ENCODE data around the gene CEP112. TPM values are rescaled to one million over a fixed set of nuclear protein-coding genes. Genes with fewer than 3 reads are reported as not detected.
"Not testable (repeated sequence)": the region's sequence is repeated elsewhere in the genome, so short reads cannot be mapped to it uniquely, and the experiment has no call there.

The CEP112 gene
- total and polyA plus RNA-seq, 2 donors, result 4.6 to 8.5 TPM

DNA sequence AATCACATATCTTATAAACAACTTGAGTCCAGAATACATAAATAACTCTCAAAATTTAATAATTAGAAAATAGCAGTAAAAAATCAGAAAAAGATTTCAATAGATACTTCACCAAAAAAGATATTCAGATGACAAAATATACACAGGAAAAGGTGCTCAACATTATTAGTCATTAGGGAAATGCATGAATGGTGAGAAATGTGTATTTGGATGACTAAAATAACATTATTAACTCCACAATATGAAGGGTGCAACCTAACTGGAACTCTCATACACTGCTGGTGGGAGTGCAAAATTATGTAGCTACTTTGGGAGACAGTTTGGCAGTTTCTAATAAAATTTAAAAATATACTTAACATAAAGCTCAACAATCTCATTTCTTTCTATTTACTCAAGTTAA, 368.2 kb downstream of the CEP112 start:
- Histone ChIP-seq H3K4me1 (ENCODE audit: control insufficient read depth in 2 of 2, insufficient read depth in 2 of 2, low read length in 2 of 2) (no peaks in the 10 kb centered on the region), H3K36me3 (ENCODE audit: control insufficient read depth in 2 of 2, insufficient read depth in 2 of 2, low read length in 1 of 2) (no peaks in the 10 kb centered on the region), H3K9me3 (ENCODE audit: control insufficient read depth in 2 of 2, insufficient read depth in 1 of 2, low read length in 1 of 2) (no peaks in the 10 kb centered on the region), H3K4me3 (ENCODE audit: low read length in 2 of 2) (no peak overlapping the region), H3K27ac (ENCODE audit: low read depth in 1 of 2, low read length in 1 of 2) (no peak overlapping the region), H3K27me3 (ENCODE audit: control insufficient read depth in 2 of 2, insufficient read depth in 1 of 2, low read length in 1 of 2) (no peaks in the 10 kb centered on the region)
- no peak for DNase-seq (ENCODE audit: low read depth in 6 of 9, low spot score in 9 of 9)

DNA sequence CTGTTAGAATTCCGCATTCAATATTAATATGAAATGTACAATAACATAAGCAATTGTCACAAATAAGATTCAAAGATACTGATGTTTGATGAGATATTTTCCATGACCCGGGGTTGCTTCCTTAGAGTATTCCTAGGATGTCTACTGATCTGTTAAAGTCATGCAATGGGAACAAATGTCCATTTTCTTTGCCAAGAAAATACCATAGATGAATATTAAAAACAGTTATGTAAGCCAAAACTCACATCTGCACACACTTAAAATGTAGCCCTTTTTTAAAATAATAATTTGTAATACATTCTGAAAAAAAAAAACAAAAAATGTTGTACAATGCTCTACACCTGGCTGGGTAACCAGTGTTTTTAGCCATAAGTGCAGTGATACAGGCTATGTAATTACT, 371.1 kb downstream of the CEP112 start:
- Histone ChIP-seq H3K36me3 (ENCODE audit: control insufficient read depth in 2 of 2, insufficient read depth in 2 of 2, low read length in 1 of 2) (no peaks in the 10 kb centered on the region), H3K9me3 (ENCODE audit: control insufficient read depth in 2 of 2, insufficient read depth in 1 of 2, low read length in 1 of 2) (no peaks in the 10 kb centered on the region), H3K4me1 (ENCODE audit: control insufficient read depth in 2 of 2, insufficient read depth in 2 of 2, low read length in 2 of 2) (no peaks in the 10 kb centered on the region), H3K27ac (ENCODE audit: low read depth in 1 of 2, low read length in 1 of 2) (no peak overlapping the region), H3K4me3 (ENCODE audit: low read length in 2 of 2) (no peak overlapping the region), H3K27me3 (ENCODE audit: control insufficient read depth in 2 of 2, insufficient read depth in 1 of 2, low read length in 1 of 2) (no peaks in the 10 kb centered on the region)
- no peak for DNase-seq (ENCODE audit: low read depth in 6 of 9, low spot score in 9 of 9)
- 95% methylated on average over 2 of the region's 2 CpGs for WGBS

DNA sequence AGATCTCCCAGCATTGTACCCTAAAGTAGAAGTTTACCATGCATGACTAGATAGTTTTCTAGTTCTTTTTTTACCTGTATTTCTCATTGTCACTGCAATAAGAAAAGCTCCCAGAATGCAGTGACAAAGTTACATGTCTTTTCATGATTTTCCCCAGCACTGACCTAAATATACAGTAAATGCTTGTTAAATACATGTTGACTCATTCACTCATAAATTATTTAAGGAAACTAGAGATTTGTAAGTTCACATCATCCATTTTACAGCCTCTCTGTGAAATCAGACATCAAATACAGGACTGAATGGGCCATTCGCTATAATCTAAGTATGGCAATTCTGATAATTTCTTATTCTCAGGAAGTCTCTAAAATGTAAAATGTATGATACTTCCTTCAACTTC, 371.6 kb downstream of the CEP112 start:
- no peaks in the 10 kb centered on the region for H3K9me3 ChIP-seq (ENCODE audit: control insufficient read depth in 2 of 2, insufficient read depth in 1 of 2, low read length in 1 of 2)
- no peak for DNase-seq (ENCODE audit: low read depth in 6 of 9, low spot score in 9 of 9)
- H3K4me1 ChIP-seq (ENCODE audit: control insufficient read depth in 2 of 2, insufficient read depth in 2 of 2, low read length in 2 of 2), result no peaks in the 10 kb centered on the region
- H3K4me3 ChIP-seq (ENCODE audit: low read length in 2 of 2), result no peak overlapping the region
- no peaks in the 10 kb centered on the region for H3K27me3 ChIP-seq (ENCODE audit: control insufficient read depth in 2 of 2, insufficient read depth in 1 of 2, low read length in 1 of 2)
- H3K36me3 ChIP-seq (ENCODE audit: control insufficient read depth in 2 of 2, insufficient read depth in 2 of 2, low read length in 1 of 2), result no peaks in the 10 kb centered on the region
- 99% methylated on average over 1 of the region's 1 CpG for WGBS
- no peak overlapping the region for H3K27ac ChIP-seq (ENCODE audit: low read depth in 1 of 2, low read length in 1 of 2)

DNA sequence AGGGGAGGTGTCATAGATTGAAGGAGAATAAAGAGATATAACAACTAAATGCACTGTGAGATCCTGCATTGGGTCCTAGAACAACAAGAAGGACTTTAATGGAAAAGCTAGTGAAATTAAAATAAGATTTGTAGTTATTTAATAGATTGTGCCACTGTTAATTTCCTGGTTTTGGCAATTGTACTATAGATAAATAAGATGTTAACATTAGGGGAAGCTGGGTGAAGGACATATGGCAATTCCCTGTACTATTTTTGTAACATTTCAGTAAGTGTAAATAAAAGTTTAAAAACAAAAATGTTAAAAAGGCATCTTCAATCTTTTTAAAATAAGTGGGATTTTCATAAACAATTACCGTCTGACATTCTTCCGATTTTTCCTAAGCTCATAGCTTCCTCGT, 372.1 kb downstream of the CEP112 start:
- Histone ChIP-seq H3K9me3 (ENCODE audit: control insufficient read depth in 2 of 2, insufficient read depth in 1 of 2, low read length in 1 of 2) (no peaks in the 10 kb centered on the region), H3K27me3 (ENCODE audit: control insufficient read depth in 2 of 2, insufficient read depth in 1 of 2, low read length in 1 of 2) (no peaks in the 10 kb centered on the region), H3K4me3 (ENCODE audit: low read length in 2 of 2) (no peak overlapping the region), H3K27ac (ENCODE audit: low read depth in 1 of 2, low read length in 1 of 2) (no peak overlapping the region), H3K4me1 (ENCODE audit: control insufficient read depth in 2 of 2, insufficient read depth in 2 of 2, low read length in 2 of 2) (no peaks in the 10 kb centered on the region), H3K36me3 (ENCODE audit: control insufficient read depth in 2 of 2, insufficient read depth in 2 of 2, low read length in 1 of 2) (no peaks in the 10 kb centered on the region)
- no peak for DNase-seq (ENCODE audit: low read depth in 6 of 9, low spot score in 9 of 9)
- 65% methylated on average over 3 of the region's 3 CpGs for WGBS

DNA sequence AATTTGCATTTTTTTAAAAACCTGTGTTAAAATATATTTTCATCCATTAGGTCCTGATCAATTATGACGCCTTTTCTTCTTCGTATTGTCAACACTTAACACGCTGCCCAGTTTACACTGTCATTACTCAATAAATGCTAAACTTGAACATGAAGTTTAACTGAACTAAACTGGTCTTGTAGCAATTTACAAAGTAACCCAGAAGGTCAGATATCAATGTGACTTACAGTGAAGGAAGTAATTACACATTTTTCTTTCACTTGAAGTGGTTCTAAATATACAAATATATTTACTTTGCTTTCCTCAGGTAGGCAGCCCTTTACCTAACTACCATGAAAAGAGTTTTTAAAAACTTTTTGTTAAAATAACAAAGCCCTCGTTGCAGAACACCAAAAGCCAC, 374.0 kb downstream of the CEP112 start:
- H3K36me3 ChIP-seq (ENCODE audit: control insufficient read depth in 2 of 2, insufficient read depth in 2 of 2, low read length in 1 of 2), result no peaks in the 10 kb centered on the region
- DNase-seq (ENCODE audit: low read depth in 6 of 9, low spot score in 9 of 9), result no peak
- no peaks in the 10 kb centered on the region for H3K27me3 ChIP-seq (ENCODE audit: control insufficient read depth in 2 of 2, insufficient read depth in 1 of 2, low read length in 1 of 2)

DNA sequence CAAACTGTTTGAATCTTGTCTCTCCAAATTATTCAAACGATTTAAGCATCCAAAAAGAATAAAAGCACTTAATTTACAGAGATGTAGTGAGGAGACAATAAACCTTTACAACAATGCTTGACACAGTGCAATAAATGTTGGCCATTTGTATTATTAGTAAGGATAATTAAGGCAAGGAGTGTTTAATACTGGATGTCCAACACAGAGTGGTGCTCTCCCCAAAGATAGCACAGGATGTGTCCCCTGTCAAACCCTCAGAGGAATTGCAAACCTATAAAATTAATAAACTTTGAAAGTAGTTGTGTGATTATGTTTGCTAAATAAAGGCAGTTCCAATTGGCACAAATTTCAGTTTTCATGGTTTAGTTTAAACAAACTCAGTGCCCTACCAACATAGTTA, 377.5 kb downstream of the CEP112 start:
- no peak for DNase-seq (ENCODE audit: low read depth in 6 of 9, low spot score in 9 of 9)
- H3K27ac ChIP-seq (ENCODE audit: low read depth in 1 of 2, low read length in 1 of 2), result no peak overlapping the region
- H3K9me3 ChIP-seq (ENCODE audit: control insufficient read depth in 2 of 2, insufficient read depth in 1 of 2, low read length in 1 of 2), result no peaks in the 10 kb centered on the region
- H3K36me3 ChIP-seq (ENCODE audit: control insufficient read depth in 2 of 2, insufficient read depth in 2 of 2, low read length in 1 of 2), result no peaks in the 10 kb centered on the region
- H3K27me3 ChIP-seq (ENCODE audit: control insufficient read depth in 2 of 2, insufficient read depth in 1 of 2, low read length in 1 of 2), result no peaks in the 10 kb centered on the region
- WGBS, result 92% methylated on average over 1 of the region's 1 CpG
- no peaks in the 10 kb centered on the region for H3K4me1 ChIP-seq (ENCODE audit: control insufficient read depth in 2 of 2, insufficient read depth in 2 of 2, low read length in 2 of 2)
- H3K4me3 ChIP-seq (ENCODE audit: low read length in 2 of 2), result no peak overlapping the region

More for the DNA sequence above, 374.0 kb downstream of the CEP112 start:
- Histone ChIP-seq H3K4me1 (ENCODE audit: control insufficient read depth in 2 of 2, insufficient read depth in 2 of 2, low read length in 2 of 2) (no peaks in the 10 kb centered on the region), H3K4me3 (ENCODE audit: low read length in 2 of 2) (no peak overlapping the region), H3K9me3 (ENCODE audit: control insufficient read depth in 2 of 2, insufficient read depth in 1 of 2, low read length in 1 of 2) (no peaks in the 10 kb centered on the region), H3K27ac (ENCODE audit: low read depth in 1 of 2, low read length in 1 of 2) (no peak overlapping the region)
- 97% methylated on average over 4 of the region's 4 CpGs for WGBS

DNA sequence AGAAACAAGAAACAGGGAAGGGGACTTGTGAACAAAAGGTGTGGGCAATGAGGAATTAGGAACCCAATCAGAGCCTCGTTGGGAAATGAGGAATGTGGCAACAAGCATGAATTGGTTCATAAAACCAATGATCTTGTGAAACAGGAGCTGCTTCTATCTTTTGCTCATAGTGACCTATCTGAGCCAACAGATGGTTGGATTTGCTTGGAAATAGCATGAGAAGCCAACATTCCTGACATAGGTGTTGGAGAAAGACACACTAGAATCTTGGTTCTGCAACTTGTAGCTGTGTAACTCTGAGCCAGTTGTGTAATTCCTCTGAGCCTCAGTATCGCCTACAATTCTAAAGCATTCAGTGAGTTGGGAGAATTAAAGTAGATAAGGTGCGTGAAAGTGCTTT, 378.6 kb downstream of the CEP112 start:
- Histone ChIP-seq H3K27me3 (ENCODE audit: control insufficient read depth in 2 of 2, insufficient read depth in 1 of 2, low read length in 1 of 2) (no peaks in the 10 kb centered on the region), H3K9me3 (ENCODE audit: control insufficient read depth in 2 of 2, insufficient read depth in 1 of 2, low read length in 1 of 2) (peaks cover 0 to 1% of the 10 kb centered on the region in 2 donors), H3K4me1 (ENCODE audit: control insufficient read depth in 2 of 2, insufficient read depth in 2 of 2, low read length in 2 of 2) (no peaks in the 10 kb centered on the region), H3K27ac (ENCODE audit: low read depth in 1 of 2, low read length in 1 of 2) (no peak overlapping the region), H3K36me3 (ENCODE audit: control insufficient read depth in 2 of 2, insufficient read depth in 2 of 2, low read length in 1 of 2) (no peaks in the 10 kb centered on the region), H3K4me3 (ENCODE audit: low read length in 2 of 2) (no peak overlapping the region)
- no peak for DNase-seq (ENCODE audit: low read depth in 6 of 9, low spot score in 9 of 9)
- WGBS, result 85% methylated on average over 3 of the region's 3 CpGs

DNA sequence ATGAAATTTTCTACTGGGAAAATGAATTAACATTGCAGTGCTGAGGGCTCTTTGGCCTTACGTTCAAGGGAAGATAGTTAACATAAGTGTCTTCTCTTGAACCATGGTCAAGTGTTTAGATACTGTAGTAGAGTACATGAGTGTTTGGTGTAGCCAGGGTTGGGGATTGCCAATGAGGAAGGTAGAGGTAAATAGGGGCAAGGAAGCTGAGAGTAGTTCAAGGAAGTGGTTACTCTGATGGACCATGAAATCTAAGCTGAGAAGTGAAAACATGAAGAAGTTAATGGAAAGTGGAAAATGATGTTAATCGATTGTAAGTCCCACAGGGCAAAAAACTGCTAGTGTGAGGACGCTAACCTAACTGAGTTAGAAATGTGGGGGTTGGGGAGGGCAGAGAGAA, 380.9 kb downstream of the CEP112 start:
- DNase-seq (ENCODE audit: low read depth in 6 of 9, low spot score in 9 of 9), result no peak
- Histone ChIP-seq H3K4me1 (ENCODE audit: control insufficient read depth in 2 of 2, insufficient read depth in 2 of 2, low read length in 2 of 2) (no peaks in the 10 kb centered on the region), H3K36me3 (ENCODE audit: control insufficient read depth in 2 of 2, insufficient read depth in 2 of 2, low read length in 1 of 2) (no peaks in the 10 kb centered on the region), H3K4me3 (ENCODE audit: low read length in 2 of 2) (no peak overlapping the region), H3K27me3 (ENCODE audit: control insufficient read depth in 2 of 2, insufficient read depth in 1 of 2, low read length in 1 of 2) (no peaks in the 10 kb centered on the region), H3K27ac (ENCODE audit: low read depth in 1 of 2, low read length in 1 of 2) (no peak overlapping the region), H3K9me3 (ENCODE audit: control insufficient read depth in 2 of 2, insufficient read depth in 1 of 2, low read length in 1 of 2) (peaks cover 0 to 11% of the 10 kb centered on the region in 2 donors)
- 64% methylated on average over 3 of the region's 3 CpGs for WGBS

DNA sequence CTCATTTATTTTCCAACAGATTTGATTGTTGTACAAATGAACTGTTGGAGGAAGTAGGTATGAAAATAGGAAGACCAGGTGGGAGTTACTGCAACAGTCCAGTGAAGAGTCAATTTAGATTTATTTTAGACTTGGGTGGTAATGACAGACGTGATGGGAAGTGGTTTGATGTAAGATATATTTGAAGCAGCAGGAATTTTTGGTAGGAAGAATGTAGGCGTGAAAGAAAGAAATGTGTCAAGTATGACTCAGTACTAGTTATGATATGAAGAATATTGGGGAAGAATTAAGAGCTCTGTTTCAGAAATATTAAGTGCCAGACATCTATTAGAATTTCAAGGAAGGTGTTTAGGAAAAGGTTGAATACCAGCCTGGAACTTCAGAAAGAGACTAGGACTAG, 382.6 kb downstream of the CEP112 start:
- Histone ChIP-seq H3K27ac (ENCODE audit: low read depth in 1 of 2, low read length in 1 of 2) (no peak overlapping the region), H3K36me3 (ENCODE audit: control insufficient read depth in 2 of 2, insufficient read depth in 2 of 2, low read length in 1 of 2) (no peaks in the 10 kb centered on the region), H3K4me1 (ENCODE audit: control insufficient read depth in 2 of 2, insufficient read depth in 2 of 2, low read length in 2 of 2) (no peaks in the 10 kb centered on the region), H3K27me3 (ENCODE audit: control insufficient read depth in 2 of 2, insufficient read depth in 1 of 2, low read length in 1 of 2) (no peaks in the 10 kb centered on the region), H3K4me3 (ENCODE audit: low read length in 2 of 2) (no peak overlapping the region), H3K9me3 (ENCODE audit: control insufficient read depth in 2 of 2, insufficient read depth in 1 of 2, low read length in 1 of 2) (peaks cover 0 to 11% of the 10 kb centered on the region in 2 donors)
- 89% methylated on average over 2 of the region's 2 CpGs for WGBS
- DNase-seq (ENCODE audit: low read depth in 6 of 9, low spot score in 9 of 9), result no peak

DNA sequence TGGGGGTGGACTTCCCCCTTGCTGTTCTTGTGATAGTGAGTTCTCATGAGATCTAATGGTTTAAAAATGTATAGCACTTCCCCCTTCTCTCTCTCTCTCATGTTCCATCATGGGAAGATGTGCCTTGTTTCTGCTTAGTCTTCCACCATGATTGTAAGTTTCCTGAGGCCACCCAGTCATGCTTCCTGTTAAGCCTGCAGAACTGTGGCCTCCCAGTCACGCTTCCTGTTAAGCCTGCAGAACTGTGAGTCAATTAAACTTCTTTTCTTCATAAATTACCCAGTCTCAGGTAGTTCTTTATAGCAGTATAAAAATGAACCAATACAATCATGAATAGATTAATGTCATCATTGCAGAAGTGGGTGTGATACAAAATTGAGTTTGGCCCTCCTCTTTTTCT, 383.4 kb downstream of the CEP112 start:
- not testable (repeated sequence) for H3K27me3 ChIP-seq (ENCODE audit: control insufficient read depth in 2 of 2, insufficient read depth in 1 of 2, low read length in 1 of 2); H3K36me3 ChIP-seq (ENCODE audit: control insufficient read depth in 2 of 2, insufficient read depth in 2 of 2, low read length in 1 of 2); H3K4me3 ChIP-seq (ENCODE audit: low read length in 2 of 2); H3K27ac ChIP-seq (ENCODE audit: low read depth in 1 of 2, low read length in 1 of 2); DNase-seq (ENCODE audit: low read depth in 6 of 9, low spot score in 9 of 9); H3K4me1 ChIP-seq (ENCODE audit: control insufficient read depth in 2 of 2, insufficient read depth in 2 of 2, low read length in 2 of 2)
- 93% methylated on average over 1 of the region's 1 CpG for WGBS
- H3K9me3 ChIP-seq (ENCODE audit: control insufficient read depth in 2 of 2, insufficient read depth in 1 of 2, low read length in 1 of 2), result peaks cover 0 to 11% of the 10 kb centered on the region in 2 donors

All from thymus (tissue), 11 donors.